WTC11 (cell line): ENCODE data around the gene ETS2. TPM values are rescaled to one million over a fixed set of nuclear protein-coding genes. Genes with fewer than 3 reads are reported as not detected.

Experiments used
- ATAC-seq: fragments of 200-7000 bp; cut with Tn5 transposase; 2 replicates; pipeline ENCODE4 v1.10.0; 2021; ENCODE audit warnings: mild to moderate bottlenecking, moderate library complexity
- CTCF ChIA-PET: fragments of 300-600 bp; sonication (Branson Sonifier 250); formaldehyde crosslinking; loops from one replicate; lab custom pipeline; 2021; ENCODE audit warnings: antibody characterized with exemption; lab: Charles Lee
- POLR2A ChIA-PET: fragments of 350-600 bp; sonication (Branson Sonifier 250); formaldehyde crosslinking; loops from one replicate; lab custom pipeline; 2021; ENCODE audit warnings: antibody characterized with exemption; lab: Charles Lee
- DNase-seq: peaks from one replicate; pipeline ENCODE4 v3.0.0; 2021; ENCODE audit warnings: low spot score
- H3K27ac Mint-ChIP-seq: 2 replicates; pipeline ENCODE4 v1.8.0; 2021; ENCODE audit warnings: mixed read lengths
- H3K27me3 Mint-ChIP-seq: 2 replicates; pipeline ENCODE4 v1.8.0; 2021; ENCODE audit warnings: low read depth, mild to moderate bottlenecking, moderate library complexity, mixed read lengths
- H3K36me3 Mint-ChIP-seq: 2 replicates; pipeline ENCODE4 v1.8.0; 2021; ENCODE audit warnings: mixed read lengths
- H3K4me1 Mint-ChIP-seq: 2 replicates; pipeline ENCODE4 v1.8.0; 2022; ENCODE audit warnings: mixed read lengths
- H3K4me3 Mint-ChIP-seq: 2 replicates; pipeline ENCODE4 v1.8.0; 2021; ENCODE audit warnings: mild to moderate bottlenecking, moderate library complexity, mixed read lengths
- H3K9me3 Mint-ChIP-seq: 2 replicates; pipeline ENCODE4 v1.8.0; 2021; ENCODE audit warnings: mixed read lengths
- CREM ChIP-seq: sonication (generic); formaldehyde crosslinking; IDR thresholded peaks from 2 replicates; pipeline ENCODE4 v1.8.1; 2022; ENCODE audit warnings: mild to moderate bottlenecking, missing genetic modification reagents, moderate library complexity
- FOXJ3 ChIP-seq: sonication (generic); formaldehyde crosslinking; IDR thresholded peaks from 2 replicates; pipeline ENCODE4 v1.9.0; 2021; ENCODE audit warnings: missing genetic modification reagents, mild to moderate bottlenecking, borderline replicate concordance
- FOXP1 ChIP-seq: sonication (generic); formaldehyde crosslinking; IDR thresholded peaks from 2 replicates; pipeline ENCODE4 v1.8.0; 2022; ENCODE audit warnings: missing genetic modification reagents, mild to moderate bottlenecking, moderate library complexity, borderline replicate concordance
- GRHL2 ChIP-seq: fragments of 250-450 bp; sonication (Bioruptor Pico); IDR thresholded peaks from 2 replicates; pipeline ENCODE4 v1.8.0; 2022; ENCODE audit warnings: mild to moderate bottlenecking, moderate library complexity; ENCODE audit not compliant: insufficient replicate concordance, severe bottlenecking
- HMGA2 ChIP-seq: fragments of 250-450 bp; sonication (Bioruptor Pico); IDR thresholded peaks from 2 replicates; pipeline ENCODE4 v1.4.0; 2021; ENCODE audit warnings: mild to moderate bottlenecking, moderate library complexity
- JAZF1 ChIP-seq: fragments of 250-450 bp; sonication (Bioruptor Pico); IDR thresholded peaks from 2 replicates; pipeline ENCODE4 v1.9.0; 2021; ENCODE audit warnings: moderate library complexity, mild to moderate bottlenecking, inconsistent platforms
- NFATC4 ChIP-seq: fragments of 250-450 bp; sonication (Bioruptor Pico); IDR thresholded peaks from 2 replicates; pipeline ENCODE4 v1.9.0; 2021; ENCODE audit warnings: mild to moderate bottlenecking
- NR2C2 ChIP-seq: sonication (generic); formaldehyde crosslinking; IDR thresholded peaks from 2 replicates; pipeline ENCODE4 v1.8.0; 2022; ENCODE audit warnings: mild to moderate bottlenecking, missing genetic modification reagents
- RORB ChIP-seq: fragments of 250-450 bp; sonication (Bioruptor Pico); IDR thresholded peaks from 2 replicates; pipeline ENCODE4 v1.9.0; 2021; ENCODE audit warnings: mild to moderate bottlenecking
- SP1 ChIP-seq: sonication (generic); formaldehyde crosslinking; conservative IDR thresholded peaks from 2 replicates; pipeline ENCODE4 v1.8.1; 2022; ENCODE audit warnings: missing genetic modification reagents
- ZNF121 ChIP-seq: sonication (generic); formaldehyde crosslinking; IDR thresholded peaks from 2 replicates; pipeline ENCODE4 v1.8.0; 2023; ENCODE audit warnings: missing genetic modification reagents
- ZNF232 ChIP-seq: sonication (generic); formaldehyde crosslinking; IDR thresholded peaks from 2 replicates; pipeline ENCODE4 v1.8.0; 2022; ENCODE audit warnings: mild to moderate bottlenecking, missing genetic modification reagents
- ZNF416 ChIP-seq: fragments of 250-450 bp; sonication (Bioruptor Pico); IDR thresholded peaks from 2 replicates; pipeline ENCODE4 v1.9.0; 2021; ENCODE audit warnings: mild to moderate bottlenecking, inconsistent platforms
- total RNA-seq: library from RNA; stranded (reverse); gene quantifications from 3 replicates; pipeline ENCODE4 v1.2.3, GENCODE V29; 2021
- TF ChIP-seq, protein P1 (sequence below): sonication (generic); formaldehyde crosslinking; IDR thresholded peaks from 2 replicates; pipeline ENCODE4 v1.8.0; 2023; ENCODE audit warnings: mild to moderate bottlenecking, missing genetic modification reagents
- TF ChIP-seq, protein P2 (sequence below): sonication (generic); formaldehyde crosslinking; IDR thresholded peaks from 2 replicates; pipeline ENCODE4 v1.8.1; 2022; ENCODE audit warnings: low read depth, missing genetic modification reagents, borderline replicate concordance
- TF ChIP-seq, protein P3 (sequence below): fragments of 250-450 bp; sonication (Bioruptor Pico); IDR thresholded peaks from 2 replicates; pipeline ENCODE4 v1.9.0; 2021; ENCODE audit warnings: mild to moderate bottlenecking

ETS2 gene
- total RNA-seq, 1 experiment from 2014 or later, result 56.4 TPM

DNA sequence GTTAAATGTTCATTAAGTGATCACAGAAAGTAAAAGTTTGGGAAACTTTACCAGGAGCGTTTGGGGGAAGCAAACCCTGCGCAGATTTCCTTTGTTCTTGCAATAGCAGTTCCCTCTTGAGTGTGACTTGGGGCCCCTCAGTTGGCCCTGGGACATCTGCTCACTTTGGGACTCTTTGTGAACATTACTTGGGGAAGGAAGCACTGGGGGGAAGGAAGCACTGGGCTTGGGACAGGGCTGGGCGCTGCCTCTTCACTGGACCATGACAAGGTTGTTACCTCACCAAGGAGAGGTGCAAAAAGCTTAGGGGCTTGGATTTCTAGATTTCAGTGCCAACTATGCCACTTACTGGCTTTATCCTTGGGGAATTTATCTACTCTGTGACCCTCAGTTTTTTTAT, 63.5 kb downstream of the ETS2 start:
- no peaks in the 10 kb centered on the region for H3K36me3 Mint-ChIP-seq
- no peaks in the 10 kb centered on the region for H3K27me3 Mint-ChIP-seq
- peaks cover 18% of the 10 kb centered on the region for H3K9me3 Mint-ChIP-seq
- H3K4me1 Mint-ChIP-seq, result peaks cover 11% of the 10 kb centered on the region
- no peak overlapping the region for H3K27ac Mint-ChIP-seq
- TF ChIP-seq, protein P1, sequence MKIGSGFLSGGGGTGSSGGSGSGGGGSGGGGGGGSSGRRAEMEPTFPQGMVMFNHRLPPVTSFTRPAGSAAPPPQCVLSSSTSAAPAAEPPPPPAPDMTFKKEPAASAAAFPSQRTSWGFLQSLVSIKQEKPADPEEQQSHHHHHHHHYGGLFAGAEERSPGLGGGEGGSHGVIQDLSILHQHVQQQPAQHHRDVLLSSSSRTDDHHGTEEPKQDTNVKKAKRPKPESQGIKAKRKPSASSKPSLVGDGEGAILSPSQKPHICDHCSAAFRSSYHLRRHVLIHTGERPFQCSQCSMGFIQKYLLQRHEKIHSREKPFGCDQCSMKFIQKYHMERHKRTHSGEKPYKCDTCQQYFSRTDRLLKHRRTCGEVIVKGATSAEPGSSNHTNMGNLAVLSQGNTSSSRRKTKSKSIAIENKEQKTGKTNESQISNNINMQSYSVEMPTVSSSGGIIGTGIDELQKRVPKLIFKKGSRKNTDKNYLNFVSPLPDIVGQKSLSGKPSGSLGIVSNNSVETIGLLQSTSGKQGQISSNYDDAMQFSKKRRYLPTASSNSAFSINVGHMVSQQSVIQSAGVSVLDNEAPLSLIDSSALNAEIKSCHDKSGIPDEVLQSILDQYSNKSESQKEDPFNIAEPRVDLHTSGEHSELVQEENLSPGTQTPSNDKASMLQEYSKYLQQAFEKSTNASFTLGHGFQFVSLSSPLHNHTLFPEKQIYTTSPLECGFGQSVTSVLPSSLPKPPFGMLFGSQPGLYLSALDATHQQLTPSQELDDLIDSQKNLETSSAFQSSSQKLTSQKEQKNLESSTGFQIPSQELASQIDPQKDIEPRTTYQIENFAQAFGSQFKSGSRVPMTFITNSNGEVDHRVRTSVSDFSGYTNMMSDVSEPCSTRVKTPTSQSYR, result no peak
- TF ChIP-seq GRHL2 (no peak), HMGA2 (no peak), FOXJ3 (no peak), NR2C2 (CRISPR knock-in tag) (no peak), SP1 (CRISPR knock-in tag) (no peak), FOXP1 (CRISPR knock-in tag) (no peak), JAZF1 (CRISPR knock-in tag) (no peak), NFATC4 (CRISPR knock-in tag) (no peak), ZNF416 (CRISPR knock-in tag) (no peak)
- TF ChIP-seq, protein P2, sequence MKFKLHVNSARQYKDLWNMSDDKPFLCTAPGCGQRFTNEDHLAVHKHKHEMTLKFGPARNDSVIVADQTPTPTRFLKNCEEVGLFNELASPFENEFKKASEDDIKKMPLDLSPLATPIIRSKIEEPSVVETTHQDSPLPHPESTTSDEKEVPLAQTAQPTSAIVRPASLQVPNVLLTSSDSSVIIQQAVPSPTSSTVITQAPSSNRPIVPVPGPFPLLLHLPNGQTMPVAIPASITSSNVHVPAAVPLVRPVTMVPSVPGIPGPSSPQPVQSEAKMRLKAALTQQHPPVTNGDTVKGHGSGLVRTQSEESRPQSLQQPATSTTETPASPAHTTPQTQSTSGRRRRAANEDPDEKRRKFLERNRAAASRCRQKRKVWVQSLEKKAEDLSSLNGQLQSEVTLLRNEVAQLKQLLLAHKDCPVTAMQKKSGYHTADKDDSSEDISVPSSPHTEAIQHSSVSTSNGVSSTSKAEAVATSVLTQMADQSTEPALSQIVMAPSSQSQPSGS (CRISPR knock-in tag), result no peak
- TF ChIP-seq, protein P3, sequence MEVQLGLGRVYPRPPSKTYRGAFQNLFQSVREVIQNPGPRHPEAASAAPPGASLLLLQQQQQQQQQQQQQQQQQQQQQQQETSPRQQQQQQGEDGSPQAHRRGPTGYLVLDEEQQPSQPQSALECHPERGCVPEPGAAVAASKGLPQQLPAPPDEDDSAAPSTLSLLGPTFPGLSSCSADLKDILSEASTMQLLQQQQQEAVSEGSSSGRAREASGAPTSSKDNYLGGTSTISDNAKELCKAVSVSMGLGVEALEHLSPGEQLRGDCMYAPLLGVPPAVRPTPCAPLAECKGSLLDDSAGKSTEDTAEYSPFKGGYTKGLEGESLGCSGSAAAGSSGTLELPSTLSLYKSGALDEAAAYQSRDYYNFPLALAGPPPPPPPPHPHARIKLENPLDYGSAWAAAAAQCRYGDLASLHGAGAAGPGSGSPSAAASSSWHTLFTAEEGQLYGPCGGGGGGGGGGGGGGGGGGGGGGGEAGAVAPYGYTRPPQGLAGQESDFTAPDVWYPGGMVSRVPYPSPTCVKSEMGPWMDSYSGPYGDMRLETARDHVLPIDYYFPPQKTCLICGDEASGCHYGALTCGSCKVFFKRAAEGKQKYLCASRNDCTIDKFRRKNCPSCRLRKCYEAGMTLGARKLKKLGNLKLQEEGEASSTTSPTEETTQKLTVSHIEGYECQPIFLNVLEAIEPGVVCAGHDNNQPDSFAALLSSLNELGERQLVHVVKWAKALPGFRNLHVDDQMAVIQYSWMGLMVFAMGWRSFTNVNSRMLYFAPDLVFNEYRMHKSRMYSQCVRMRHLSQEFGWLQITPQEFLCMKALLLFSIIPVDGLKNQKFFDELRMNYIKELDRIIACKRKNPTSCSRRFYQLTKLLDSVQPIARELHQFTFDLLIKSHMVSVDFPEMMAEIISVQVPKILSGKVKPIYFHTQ (CRISPR knock-in tag), result no peak
- no peak overlapping the region for H3K4me3 Mint-ChIP-seq
- ATAC-seq (no peak), DNase-seq (no peak)
- POLR2A ChIA-PET, result no interaction called here
- CTCF ChIA-PET, result no interaction called here

DNA sequence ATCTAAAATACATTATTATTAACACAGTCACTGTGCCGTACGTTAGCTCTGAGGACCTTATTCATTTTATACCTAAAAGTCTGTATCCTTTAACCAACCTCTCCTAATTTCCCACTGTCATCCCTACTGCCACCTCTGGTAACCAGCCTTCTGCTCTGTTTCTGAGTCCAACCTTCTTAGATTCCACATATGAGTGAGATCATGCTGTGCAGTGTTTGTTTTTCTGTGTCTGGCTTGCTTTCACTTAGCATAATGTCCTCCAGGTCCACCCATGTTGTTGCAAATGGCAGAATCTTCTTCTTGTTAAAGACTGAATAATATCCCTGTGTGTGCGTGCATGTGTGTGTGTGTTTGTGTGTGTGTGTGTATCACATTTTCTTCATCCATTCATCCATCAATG, 64.2 kb downstream of the ETS2 start:
- H3K27me3 Mint-ChIP-seq, result no peaks in the 10 kb centered on the region
- TF ChIP-seq GRHL2, result no peak
- TF ChIP-seq ZNF121, result no peak
- no peak for TF ChIP-seq RORB (CRISPR knock-in tag)
- TF ChIP-seq ZNF232 (CRISPR knock-in tag), result no peak
- no peak for TF ChIP-seq CREM (CRISPR knock-in tag)
- POLR2A ChIA-PET, result no interaction called here
- ATAC-seq (no peak; the same call in 1 of the 2 replicates), DNase-seq (no peak)
- H3K4me1 Mint-ChIP-seq, result peaks cover 10% of the 10 kb centered on the region
- CTCF ChIA-PET, result no interaction called here
- H3K36me3 Mint-ChIP-seq, result no peaks in the 10 kb centered on the region
- H3K4me3 Mint-ChIP-seq, result no peak overlapping the region
- peaks cover 18% of the 10 kb centered on the region for H3K9me3 Mint-ChIP-seq
- H3K27ac Mint-ChIP-seq, result no peak overlapping the region
